ENCODE results near the gene CFAP410. TPM values are rescaled to one million over a fixed set of nuclear protein-coding genes. Genes with fewer than 3 reads are reported as not detected.

CFAP410 gene
- total and polyA plus RNA-seq, 2 of the 4 experiments (the other 2 are of a cell fraction) = 3.8 to 10.3 TPM

DNA sequence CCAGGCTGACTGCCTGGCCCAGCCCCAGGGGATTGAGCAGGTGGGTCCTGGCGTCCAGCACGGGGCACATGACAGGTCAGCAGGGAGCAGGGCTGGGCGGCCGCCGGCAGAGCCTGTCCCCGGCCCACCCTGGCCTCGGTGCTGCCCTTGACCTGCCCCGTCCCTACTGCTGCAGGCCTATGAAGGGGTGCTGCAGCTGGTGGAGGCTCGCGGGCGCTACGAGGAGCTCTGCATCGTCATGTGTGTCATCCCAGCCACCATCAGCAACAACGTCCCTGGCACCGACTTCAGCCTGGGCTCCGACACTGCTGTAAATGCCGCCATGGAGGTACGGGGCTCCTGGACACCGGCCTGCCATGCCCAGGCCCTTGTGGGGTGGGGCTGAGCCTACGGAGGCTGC lies 15.6 kb downstream of the CFAP410 start:
- no peak overlapping the region for H3K4me3 ChIP-seq (ENCODE audit: insufficient read depth, low read depth, low read length)
- H4K8ac ChIP-seq (ENCODE audit: low read depth in 2 of 2, low read length in 2 of 2) = no peak overlapping the region
- H3K9me1 ChIP-seq (ENCODE audit: insufficient read depth, low read length) = no peaks in the 10 kb centered on the region
- ChIA-PET POLR2A (ENCODE audit: unreplicated experiment) (no interaction called here), CTCF (no interaction called here)
- H3K14ac ChIP-seq (replicated peaks; ENCODE audit: low read depth, low read length) = no peak overlapping the region
- H4K5ac ChIP-seq (ENCODE audit: low read depth, low read length) = no peak overlapping the region
- no peak overlapping the region for H2AFZ ChIP-seq (replicated peaks; ENCODE audit: low read length, poor library complexity)
- H2BK5ac ChIP-seq (ENCODE audit: low read depth, low read length, poor library complexity, severe bottlenecking) = no peak overlapping the region
- no peaks in the 10 kb centered on the region for H3K4me1 ChIP-seq (ENCODE audit: control insufficient read depth, insufficient read depth, low read length)
- dilution Hi-C loops (cut with HindIII; ENCODE audit: low sequenced_read_pairs, unreplicated experiment) = no loop called here
- no peaks in the 10 kb centered on the region for H3K27me3 ChIP-seq (ENCODE audit: control insufficient read depth, insufficient read depth, low read length)
- no peak overlapping the region for H2AK9ac ChIP-seq (replicated peaks; ENCODE audit: low read depth, low read length, poor library complexity)
- 96% methylated on average over 11 of the region's 20 CpGs; no CpG with 5 or more reads in 1 of the 2 experiments for WGBS, 2 experiments (ENCODE audit: extremely low coverage in 2 of 2, insufficient read length in 1 of 2)
- no peak overlapping the region for H3K4ac ChIP-seq (ENCODE audit: low read depth, low read length)
- H4K91ac ChIP-seq (ENCODE audit: insufficient read depth, low read depth, low read length) = no peak overlapping the region
- H3K79me1 ChIP-seq (ENCODE audit: low read depth in 1 of 2, low read length in 2 of 2) = no peaks in the 10 kb centered on the region
- no peak overlapping the region for H2AK5ac ChIP-seq (ENCODE audit: low read depth, low read length)
- intact Hi-C loops (cut with micrococcal nuclease) = no loop called here
- H4K20me1 ChIP-seq (ENCODE audit: insufficient read depth, low read length) = peaks cover 4% of the 10 kb centered on the region
- no peaks in the 10 kb centered on the region for H3K9me3 ChIP-seq (ENCODE audit: control insufficient read depth, insufficient read depth, low read length)
- H3K23ac ChIP-seq (ENCODE audit: low read depth, low read length) = no peak overlapping the region
- H3K27ac ChIP-seq (ENCODE audit: insufficient read depth, low read length) = no peak overlapping the region
- H2BK15ac ChIP-seq (ENCODE audit: low read depth, low read length) = no peak overlapping the region
- no peak overlapping the region for H3K4me2 ChIP-seq (ENCODE audit: low read depth, low read length)
- H3K56ac ChIP-seq (ENCODE audit: extremely low read depth, insufficient read depth, low read length) = no peak overlapping the region
- DNase-seq (no peak), ATAC-seq (ENCODE audit: low read depth) (no peak)
- in situ Hi-C loops (cut with MboI; ENCODE audit: low sequenced_read_pairs) = no loop called here
- TF ChIP-seq POLR2A (IDR thresholded peaks at IDR 0.05; ENCODE audit: low read depth, low read length) (no peak), RFX5 (IDR thresholded peaks at IDR 0.05; ENCODE audit: low read depth, low read length) (no peak), MAZ (IDR thresholded peaks at IDR 0.05; ENCODE audit: borderline replicate concordance, low read depth, low read length) (no peak), CHD1 (IDR thresholded peaks at IDR 0.05; ENCODE audit: low read depth, low read length) (no peak), BHLHE40 (IDR thresholded peaks at IDR 0.05; ENCODE audit: low read depth, low read length) (no peak), MXI1 (IDR thresholded peaks at IDR 0.05; ENCODE audit: borderline replicate concordance, low read depth, low read length) (no peak), NFE2L2 (IDR thresholded peaks at IDR 0.05; ENCODE audit: low read depth, low read length) (no peak), RAD21 (IDR thresholded peaks at IDR 0.05; ENCODE audit: low read length) (no peak), CEBPB (IDR thresholded peaks at IDR 0.05; ENCODE audit: low read depth, low read length) (no peak), RCOR1 (IDR thresholded peaks at IDR 0.05; ENCODE audit: insufficient replicate concordance, low read length) (no peak), FOS (IDR thresholded peaks at IDR 0.05; ENCODE audit: low read depth, low read length) (no peak), MAFK (IDR thresholded peaks at IDR 0.05; ENCODE audit: low read depth, low read length) (no peak), SMC3 (IDR thresholded peaks at IDR 0.05; ENCODE audit: low read depth, low read length) (no peak)
- TF ChIP-seq, protein P1, sequence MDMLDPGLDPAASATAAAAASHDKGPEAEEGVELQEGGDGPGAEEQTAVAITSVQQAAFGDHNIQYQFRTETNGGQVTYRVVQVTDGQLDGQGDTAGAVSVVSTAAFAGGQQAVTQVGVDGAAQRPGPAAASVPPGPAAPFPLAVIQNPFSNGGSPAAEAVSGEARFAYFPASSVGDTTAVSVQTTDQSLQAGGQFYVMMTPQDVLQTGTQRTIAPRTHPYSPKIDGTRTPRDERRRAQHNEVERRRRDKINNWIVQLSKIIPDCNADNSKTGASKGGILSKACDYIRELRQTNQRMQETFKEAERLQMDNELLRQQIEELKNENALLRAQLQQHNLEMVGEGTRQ (IDR thresholded peaks at IDR 0.05; ENCODE audit: low read depth, low read length) = no peak
- TF ChIP-seq, protein P2, sequence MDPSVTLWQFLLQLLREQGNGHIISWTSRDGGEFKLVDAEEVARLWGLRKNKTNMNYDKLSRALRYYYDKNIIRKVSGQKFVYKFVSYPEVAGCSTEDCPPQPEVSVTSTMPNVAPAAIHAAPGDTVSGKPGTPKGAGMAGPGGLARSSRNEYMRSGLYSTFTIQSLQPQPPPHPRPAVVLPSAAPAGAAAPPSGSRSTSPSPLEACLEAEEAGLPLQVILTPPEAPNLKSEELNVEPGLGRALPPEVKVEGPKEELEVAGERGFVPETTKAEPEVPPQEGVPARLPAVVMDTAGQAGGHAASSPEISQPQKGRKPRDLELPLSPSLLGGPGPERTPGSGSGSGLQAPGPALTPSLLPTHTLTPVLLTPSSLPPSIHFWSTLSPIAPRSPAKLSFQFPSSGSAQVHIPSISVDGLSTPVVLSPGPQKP (IDR thresholded peaks at IDR 0.05; ENCODE audit: borderline replicate concordance, low read depth, low read length) = no peak
- TF ChIP-seq, protein P3, sequence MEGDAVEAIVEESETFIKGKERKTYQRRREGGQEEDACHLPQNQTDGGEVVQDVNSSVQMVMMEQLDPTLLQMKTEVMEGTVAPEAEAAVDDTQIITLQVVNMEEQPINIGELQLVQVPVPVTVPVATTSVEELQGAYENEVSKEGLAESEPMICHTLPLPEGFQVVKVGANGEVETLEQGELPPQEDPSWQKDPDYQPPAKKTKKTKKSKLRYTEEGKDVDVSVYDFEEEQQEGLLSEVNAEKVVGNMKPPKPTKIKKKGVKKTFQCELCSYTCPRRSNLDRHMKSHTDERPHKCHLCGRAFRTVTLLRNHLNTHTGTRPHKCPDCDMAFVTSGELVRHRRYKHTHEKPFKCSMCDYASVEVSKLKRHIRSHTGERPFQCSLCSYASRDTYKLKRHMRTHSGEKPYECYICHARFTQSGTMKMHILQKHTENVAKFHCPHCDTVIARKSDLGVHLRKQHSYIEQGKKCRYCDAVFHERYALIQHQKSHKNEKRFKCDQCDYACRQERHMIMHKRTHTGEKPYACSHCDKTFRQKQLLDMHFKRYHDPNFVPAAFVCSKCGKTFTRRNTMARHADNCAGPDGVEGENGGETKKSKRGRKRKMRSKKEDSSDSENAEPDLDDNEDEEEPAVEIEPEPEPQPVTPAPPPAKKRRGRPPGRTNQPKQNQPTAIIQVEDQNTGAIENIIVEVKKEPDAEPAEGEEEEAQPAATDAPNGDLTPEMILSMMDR (conservative IDR thresholded peaks at IDR 0.05; ENCODE audit: low read depth, low read length) = no peak
- H2BK120ac ChIP-seq (ENCODE audit: low read depth, low read length) = no peak overlapping the region
- no peak overlapping the region for H2BK20ac ChIP-seq (ENCODE audit: low read depth, low read length)
- H3K36me3 ChIP-seq (ENCODE audit: control insufficient read depth, insufficient read depth, low read length) = peaks cover 67% of the 10 kb centered on the region
- H3K18ac ChIP-seq (ENCODE audit: low read depth, low read length) = no peak overlapping the region
- BruUV-seq (replicated peaks) = no TSS peak
- H3K9ac ChIP-seq (ENCODE audit: low read depth, low read length) = no peak overlapping the region
